H1 (cell line): Measurements from ENCODE around the gene PRKRIP1. TPM values are rescaled to one million over a fixed set of nuclear protein-coding genes. Genes with fewer than 3 reads are reported as not detected.

ENCODE experiments used
- ASH2L ChIP-seq: fragments of 200-600, 300-600 bp; sonication (generic); IDR thresholded peaks from one replicate; pipeline ENCODE4 v1.7.1; 2017; ENCODE audit warnings: low read length
- CBX5 ChIP-seq: fragments of 300-800, 300-1000 bp; sonication (generic); IDR thresholded peaks from 2 replicates; pipeline ENCODE4 v1.7.1; 2016; ENCODE audit warnings: antibody characterized with exemption, low read length, low read depth
- FOSL1 ChIP-seq: IDR thresholded peaks from 2 replicates; pipeline ENCODE4 v1.6.1; 2011; ENCODE audit warnings: mild to moderate bottlenecking, low read depth, low read length, moderate library complexity; ENCODE audit not compliant: insufficient read depth
- GTF2F1 ChIP-seq: IDR thresholded peaks from 2 replicates; pipeline ENCODE4 v1.6.1; 2012; ENCODE audit warnings: low read depth, low read length, improper control_type of control experiment, borderline replicate concordance
- SP1 ChIP-seq: IDR thresholded peaks from 2 replicates; pipeline ENCODE4 v1.6.1; 2011; ENCODE audit warnings: low read depth, low read length
- SP4 ChIP-seq: IDR thresholded peaks from 2 replicates; pipeline ENCODE4 v1.6.1; 2012; ENCODE audit warnings: low read length, inconsistent platforms
- polyA plus RNA-seq, 7 experiments: library from polyadenylated mRNA; depleted of rRNA in 3 of 7; stranded (reverse) in 5 of 7; unstranded in 2 of 7; fragments of >200 nt in 5 of 7; fragments of 200-250 nt in 2 of 7; gene quantifications; 1 replicate in 5 of 7; 2 replicates in 1 of 7; 4 replicates in 1 of 7; pipeline versions ENCODE4 v1.2.1 to v1.2.3, GENCODE V29; 2011 to 2013; ENCODE audit warnings: missing spikeins in 2 of 7, mixed read lengths in 2 of 7
- total RNA-seq: library from RNA; stranded (reverse); fragmentation: NEBNext Ultra II Directional; extraction: Animal tissue kit (Norgen Biotek cat#: 25700); gene quantifications from 2 replicates; pipeline ENCODE4 v1.2.1, GENCODE V29; 2021

The PRKRIP1 gene
- total and polyA plus RNA-seq, 2 of the 8 experiments (the other 6 are each of a cell fraction or from before 2014, with no cell fraction given): 11.1 to 22.0 TPM

- TF ChIP-seq SP1 (no peak), ASH2L (no peak), GTF2F1 (no peak), CBX5 (no peak), FOSL1 (no peak), SP4 (no peak)
- TF ChIP-seq, all 59 proteins: peak for 0
Observed at GRCh38 chr7:102417105-102417504, 20.9 kb downstream of the PRKRIP1 start (continued).
